ENCODE results near the gene PHF12. TPM values are rescaled to one million over a fixed set of nuclear protein-coding genes. Genes with fewer than 3 reads are reported as not detected.

Gene PHF12
- total and polyA plus RNA-seq, 2 of the 13 experiments (the other 11 are each of a cell fraction or from before 2014, with no cell fraction given) = 9.8 to 17.1 TPM

- 0 out of 2 replicates have a peak, but pooled peaks have one; percentile 18 for TF ChIP-seq POGK (CRISPR knock-in tag; conservative IDR thresholded peaks at IDR 0.05)
- peak; percentile 64; the same call in 1 of the 2 replicates for TF ChIP-seq CSRNP1 (CRISPR knock-in tag; IDR thresholded peaks at IDR 0.05)
- 0 out of 2 replicates have a peak, but pooled peaks have one; percentile 86 for TF ChIP-seq IRX3 (CRISPR knock-in tag; IDR thresholded peaks at IDR 0.05; ENCODE audit: borderline replicate concordance, low read depth)
- TF ChIP-seq ZNF761 (CRISPR knock-in tag; conservative IDR thresholded peaks at IDR 0.05) = peak; percentile 93
- TF ChIP-seq BRF2 (CRISPR knock-in tag; IDR thresholded peaks at IDR 0.05) = peak; percentile 92; the same call in 1 of the 2 replicates
- peak; percentile 76; the same call in 1 of the 2 replicates for TF ChIP-seq KLF6 (CRISPR knock-in tag; IDR thresholded peaks at IDR 0.05)
- TF ChIP-seq ZC3H13 (CRISPR knock-in tag; IDR thresholded peaks at IDR 0.05) = peak; percentile 78
- TF ChIP-seq FOXJ3 (CRISPR knock-in tag; IDR thresholded peaks at IDR 0.05; ENCODE audit: borderline replicate concordance) = no peak
- no peak for TF ChIP-seq SRF (IDR thresholded peaks at IDR 0.05; ENCODE audit: low read depth, low read length)
- TF ChIP-seq ZFAT (CRISPR knock-in tag; conservative IDR thresholded peaks at IDR 0.05) = no peak
- peak; percentile 73 for TF ChIP-seq STAG1 (CRISPR knock-in tag; IDR thresholded peaks at IDR 0.05)
- peak; percentile 95 for TF ChIP-seq TOPORS (CRISPR knock-in tag; IDR thresholded peaks at IDR 0.05)
- no peak for TF ChIP-seq ZFP37 (CRISPR knock-in tag; IDR thresholded peaks at IDR 0.05; ENCODE audit: borderline replicate concordance)
- peak; percentile 86 for TF ChIP-seq SP4 (CRISPR knock-in tag; IDR thresholded peaks at IDR 0.05)
- peak; percentile 98 for TF ChIP-seq UBTF (CRISPR knock-in tag; IDR thresholded peaks at IDR 0.05)
- TF ChIP-seq ZNF432 (CRISPR knock-in tag; IDR thresholded peaks at IDR 0.05; ENCODE audit: borderline replicate concordance) = no peak
- no peak; the same call in 1 of the 2 replicates for TF ChIP-seq ZNF713 (CRISPR knock-in tag; IDR thresholded peaks at IDR 0.05)
- TF ChIP-seq ZBTB10 (CRISPR knock-in tag; IDR thresholded peaks at IDR 0.05; ENCODE audit: borderline replicate concordance) = 0 out of 2 replicates have a peak, but pooled peaks have one; percentile 14
Observed at GRCh38 chr17:28902819-28903545, 48.3 kb downstream of the PHF12 start, which contains the start of gene DHRS13 (continued).
